ENCODE results near the gene GTF2B. TPM values are rescaled to one million over a fixed set of nuclear protein-coding genes. Genes with fewer than 3 reads are reported as not detected.

GTF2B gene

Small RNA genes lying within 50 kb of the gene (small RNA-seq; reads per million reads assigned to genes)
- not detected for gene RNU6-125P (ENCODE audit: insufficient read depth)

All from mesendoderm (in vitro differentiated cells).